ENCODE results near the gene ADAM12.

Gene ADAM12

DNA sequence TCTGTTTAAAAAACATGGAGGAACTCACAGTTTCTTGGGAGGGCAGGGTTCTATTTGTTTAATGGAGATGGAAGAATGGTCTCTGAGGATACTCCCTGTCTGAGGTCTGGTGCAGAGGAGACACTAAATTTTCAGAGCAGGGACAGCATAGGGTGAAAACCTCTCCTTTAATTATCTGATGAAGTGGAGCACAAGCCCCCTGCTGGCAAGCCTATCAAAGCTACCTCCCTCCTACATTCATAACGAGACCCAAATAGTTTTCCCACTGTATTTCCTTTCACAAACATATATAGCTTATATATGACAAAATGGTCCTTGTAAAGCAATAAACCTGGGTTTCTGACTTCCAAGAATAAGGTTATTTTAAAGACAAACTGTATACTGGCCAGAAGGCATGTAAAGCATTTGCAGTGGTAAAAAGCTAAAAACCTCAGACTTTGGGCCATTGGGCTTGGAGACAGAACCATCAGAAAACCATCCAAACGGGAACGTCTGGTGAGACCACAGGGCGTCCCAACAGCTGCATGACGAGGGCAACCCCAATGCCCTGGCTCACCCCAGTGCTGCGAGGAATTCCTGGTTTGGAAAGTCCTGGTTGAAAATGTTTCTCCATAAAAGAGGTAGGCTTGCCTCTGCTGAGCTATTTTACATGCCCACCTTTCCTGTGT lies 290.6 kb downstream of the ADAM12 start:
- H3K9me3 ChIP-seq (ENCODE audit: control insufficient read depth in 2 of 2, low read length in 2 of 2), result peaks cover 0 to under 1% of the 10 kb centered on the region in 2 donors
- H3K27me3 ChIP-seq (ENCODE audit: control insufficient read depth in 1 of 2, insufficient read depth in 2 of 2, low read length in 2 of 2), result peaks cover 0 to 3% of the 10 kb centered on the region in 2 donors
- H3K4me1 ChIP-seq (ENCODE audit: control insufficient read depth, insufficient read depth, low read length), result no peaks in the 10 kb centered on the region
- no peak overlapping the region for H3K4me3 ChIP-seq (ENCODE audit: low read length in 2 of 2)
- no peak overlapping the region for H3K27ac ChIP-seq (ENCODE audit: low read length)
- H3K36me3 ChIP-seq (ENCODE audit: control insufficient read depth in 2 of 2, insufficient read depth in 2 of 2, low read length in 2 of 2), result no peaks in the 10 kb centered on the region
- no peak overlapping the region for H3K9ac ChIP-seq (ENCODE audit: low read length in 2 of 2)

DNA sequence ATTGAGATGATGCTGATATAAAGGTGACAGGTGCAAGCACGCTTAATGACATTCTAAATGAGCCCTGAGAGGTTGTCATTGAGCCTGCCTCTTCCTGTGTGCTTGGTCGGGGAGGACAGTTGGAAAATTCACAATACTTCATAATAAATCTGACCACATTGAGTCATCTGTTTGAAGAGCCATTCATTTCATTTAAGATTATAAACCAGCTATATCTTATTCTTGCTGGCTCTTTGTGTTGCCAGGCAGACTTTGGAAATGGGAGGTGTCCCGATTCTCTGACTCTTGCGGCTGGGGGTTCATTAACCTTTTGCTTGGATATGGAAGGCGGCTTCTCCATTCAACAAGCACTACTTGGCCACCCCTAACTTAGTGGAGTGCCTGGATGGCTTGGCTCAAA lies 293.7 kb downstream of the ADAM12 start:
- Histone ChIP-seq H3K4me1 (ENCODE audit: control insufficient read depth, insufficient read depth, low read length) (no peaks in the 10 kb centered on the region), H3K4me3 (ENCODE audit: low read length in 2 of 2) (no peak overlapping the region), H3K27ac (ENCODE audit: low read length) (no peak overlapping the region), H3K36me3 (ENCODE audit: control insufficient read depth in 2 of 2, insufficient read depth in 2 of 2, low read length in 2 of 2) (no peaks in the 10 kb centered on the region), H3K9me3 (ENCODE audit: control insufficient read depth in 2 of 2, low read length in 2 of 2) (no peaks in the 10 kb centered on the region), H3K9ac (ENCODE audit: low read length in 2 of 2) (no peak overlapping the region), H3K27me3 (ENCODE audit: control insufficient read depth in 1 of 2, insufficient read depth in 2 of 2, low read length in 2 of 2) (peaks cover 0 to 3% of the 10 kb centered on the region in 2 donors)

DNA sequence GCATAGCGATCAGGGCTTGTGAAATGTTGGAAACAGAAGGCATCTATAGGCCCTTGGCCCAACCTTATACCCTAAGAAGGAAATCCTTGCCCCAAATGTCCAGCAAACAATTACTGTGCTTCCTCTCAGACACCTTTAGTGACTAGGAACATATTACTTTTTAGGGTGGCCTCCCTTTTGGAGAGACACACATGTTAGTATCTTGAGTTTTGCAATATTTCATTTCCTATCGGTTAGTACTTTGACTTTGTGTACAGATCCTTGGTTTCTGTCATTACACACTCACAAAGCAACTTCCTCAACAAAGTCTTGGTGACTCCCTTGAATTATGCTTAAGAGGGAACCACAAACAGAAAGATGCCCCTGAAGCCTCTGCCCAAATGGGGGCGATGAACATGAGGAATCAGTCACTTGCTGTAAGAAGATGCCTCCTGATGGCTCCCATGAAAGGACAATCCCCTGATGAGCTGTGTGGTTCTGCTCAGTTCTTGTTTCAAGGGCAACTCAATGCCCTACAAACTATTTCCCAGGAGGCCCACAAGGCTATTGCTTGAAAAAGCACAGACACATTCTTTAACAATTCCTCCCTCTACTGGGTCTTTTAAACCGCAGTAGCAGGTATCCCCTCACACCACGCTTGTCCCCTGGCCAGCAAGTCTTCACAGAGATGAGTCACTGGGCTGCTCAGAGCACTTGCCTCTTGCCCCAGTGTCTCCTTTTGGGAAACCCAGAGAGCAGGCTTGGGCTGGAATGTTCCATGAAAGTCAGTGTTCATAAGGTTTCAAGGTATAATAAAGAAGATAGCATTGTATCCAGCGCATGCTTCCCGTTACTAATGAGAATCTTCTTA lies 295.7 kb downstream of the ADAM12 start:
- Histone ChIP-seq H3K36me3 (ENCODE audit: control insufficient read depth in 2 of 2, insufficient read depth in 2 of 2, low read length in 2 of 2) (no peaks in the 10 kb centered on the region), H3K27ac (ENCODE audit: low read length) (no peak overlapping the region), H3K4me3 (ENCODE audit: low read length in 2 of 2) (no peak overlapping the region), H3K27me3 (ENCODE audit: control insufficient read depth in 1 of 2, insufficient read depth in 2 of 2, low read length in 2 of 2) (peaks cover 0 to 3% of the 10 kb centered on the region in 2 donors), H3K9ac (ENCODE audit: low read length in 2 of 2) (no peak overlapping the region), H3K9me3 (ENCODE audit: control insufficient read depth in 2 of 2, low read length in 2 of 2) (no peaks in the 10 kb centered on the region), H3K4me1 (ENCODE audit: control insufficient read depth, insufficient read depth, low read length) (no peaks in the 10 kb centered on the region)

DNA sequence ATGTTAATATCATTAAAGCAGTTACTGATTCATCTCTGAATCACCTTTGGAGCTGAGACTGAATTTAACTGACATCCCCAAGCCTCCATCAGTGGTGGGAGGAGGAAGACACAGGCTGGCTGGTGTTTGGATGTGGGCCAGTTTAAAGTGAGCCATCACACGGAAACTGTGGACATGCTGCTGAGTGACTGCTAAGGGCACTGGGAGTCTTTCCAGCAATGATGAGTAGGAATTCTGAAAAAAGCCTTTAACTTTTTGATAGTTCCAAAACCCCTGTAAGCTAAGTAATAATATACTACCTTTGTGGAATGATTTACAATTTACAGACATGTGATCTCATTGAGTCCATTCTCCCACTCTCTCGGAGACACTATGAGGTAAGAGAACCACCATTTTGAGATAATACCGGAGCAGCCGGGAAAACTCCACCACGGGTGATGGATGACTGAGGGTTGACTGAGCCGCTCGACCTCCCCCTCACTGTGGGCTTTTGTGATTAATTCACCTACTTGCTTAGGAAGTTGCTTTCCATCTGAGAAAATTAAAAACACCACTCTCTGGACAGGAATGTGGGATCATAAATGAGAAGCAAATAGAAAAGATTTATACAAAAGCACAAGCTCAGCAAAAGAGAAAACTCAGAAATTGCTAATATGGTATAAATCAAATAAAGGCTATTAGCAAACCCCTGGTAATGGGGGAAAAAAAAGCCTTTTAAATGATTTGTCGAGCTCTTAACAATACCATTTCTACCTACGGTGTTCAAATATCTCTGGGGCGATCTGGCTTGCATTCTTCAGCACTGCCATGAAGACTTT lies 297.2 kb downstream of the ADAM12 start:
- Histone ChIP-seq H3K4me1 (ENCODE audit: control insufficient read depth, insufficient read depth, low read length) (no peaks in the 10 kb centered on the region), H3K9ac (ENCODE audit: low read length in 2 of 2) (no peak overlapping the region), H3K27ac (ENCODE audit: low read length) (no peak overlapping the region)

DNA sequence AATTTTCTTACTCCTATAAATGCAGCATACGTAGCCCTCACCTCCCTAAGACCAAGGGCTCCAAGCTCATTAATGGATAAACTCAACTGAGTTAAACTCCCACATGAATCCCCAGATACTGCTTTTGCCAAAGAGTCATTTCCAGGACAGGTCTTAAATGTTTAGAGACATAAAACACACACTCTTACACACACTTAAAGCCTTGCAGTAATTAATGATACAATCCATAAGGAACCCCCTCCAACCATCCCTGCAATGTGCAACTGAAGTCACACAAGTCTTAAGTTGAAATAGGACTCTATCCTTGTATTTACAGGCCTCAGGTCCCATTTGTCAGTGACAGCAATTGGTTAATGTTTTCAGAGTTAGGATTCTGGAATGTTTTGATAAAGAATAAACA lies 297.8 kb downstream of the ADAM12 start:
- Histone ChIP-seq H3K36me3 (ENCODE audit: control insufficient read depth in 2 of 2, insufficient read depth in 2 of 2, low read length in 2 of 2) (no peaks in the 10 kb centered on the region), H3K27ac (ENCODE audit: low read length) (no peak overlapping the region), H3K4me3 (ENCODE audit: low read length in 2 of 2) (no peak overlapping the region), H3K27me3 (ENCODE audit: control insufficient read depth in 1 of 2, insufficient read depth in 2 of 2, low read length in 2 of 2) (no peaks in the 10 kb centered on the region), H3K9me3 (ENCODE audit: control insufficient read depth in 2 of 2, low read length in 2 of 2) (no peaks in the 10 kb centered on the region), H3K4me1 (ENCODE audit: control insufficient read depth, insufficient read depth, low read length) (no peaks in the 10 kb centered on the region), H3K9ac (ENCODE audit: low read length in 2 of 2) (no peak overlapping the region)

More for the DNA sequence above, 297.2 kb downstream of the ADAM12 start:
- H3K27me3 ChIP-seq (ENCODE audit: control insufficient read depth in 1 of 2, insufficient read depth in 2 of 2, low read length in 2 of 2), result no peaks in the 10 kb centered on the region
- no peaks in the 10 kb centered on the region for H3K9me3 ChIP-seq (ENCODE audit: control insufficient read depth in 2 of 2, low read length in 2 of 2)
- H3K4me3 ChIP-seq (ENCODE audit: low read length in 2 of 2), result no peak overlapping the region
- no peaks in the 10 kb centered on the region for H3K36me3 ChIP-seq (ENCODE audit: control insufficient read depth in 2 of 2, insufficient read depth in 2 of 2, low read length in 2 of 2)

DNA sequence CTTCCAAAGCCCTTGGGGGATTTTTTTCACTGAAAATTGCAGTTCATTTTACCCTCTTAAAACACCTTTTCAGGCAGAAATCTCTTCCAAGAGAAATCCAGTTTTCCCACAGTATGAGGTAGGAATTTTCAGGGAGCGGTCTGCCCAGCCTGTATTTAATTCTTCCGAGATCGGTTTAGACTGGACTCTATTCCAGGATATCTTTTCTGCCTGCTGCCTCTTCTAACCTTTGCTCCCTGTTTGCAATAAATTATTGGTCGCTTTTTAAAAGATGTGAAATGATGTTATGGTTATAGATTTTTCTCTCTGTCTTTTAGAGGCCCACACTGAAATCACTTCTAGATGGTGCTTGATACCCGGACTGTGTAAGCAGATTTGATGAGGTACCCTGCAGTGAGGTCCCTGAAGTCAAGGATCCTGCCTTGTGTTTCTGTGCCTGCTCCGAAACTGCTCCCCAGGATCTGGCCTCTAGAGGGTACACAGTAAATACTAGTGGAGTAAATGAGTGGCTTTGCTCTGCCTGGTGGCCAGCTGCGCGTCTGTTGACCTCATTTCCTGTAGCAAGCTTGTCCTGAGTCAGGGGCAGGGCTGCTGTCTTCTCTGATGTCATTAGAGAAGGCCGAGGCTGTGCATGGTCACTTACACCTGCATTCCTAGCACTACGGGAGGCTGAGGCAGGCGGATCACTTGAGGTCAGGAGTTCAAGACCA lies 300.3 kb downstream of the ADAM12 start:
- no peak overlapping the region for H3K4me3 ChIP-seq (ENCODE audit: low read length in 2 of 2)
- peaks cover 0 to 2% of the 10 kb centered on the region in 2 donors for H3K27me3 ChIP-seq (ENCODE audit: control insufficient read depth in 1 of 2, insufficient read depth in 2 of 2, low read length in 2 of 2)
- no peaks in the 10 kb centered on the region for H3K36me3 ChIP-seq (ENCODE audit: control insufficient read depth in 2 of 2, insufficient read depth in 2 of 2, low read length in 2 of 2)
- H3K9me3 ChIP-seq (ENCODE audit: control insufficient read depth in 2 of 2, low read length in 2 of 2), result no peaks in the 10 kb centered on the region
- H3K27ac ChIP-seq (ENCODE audit: low read length), result no peak overlapping the region
- H3K4me1 ChIP-seq (ENCODE audit: control insufficient read depth, insufficient read depth, low read length), result no peaks in the 10 kb centered on the region
- no peak overlapping the region for H3K9ac ChIP-seq (ENCODE audit: low read length in 2 of 2)

DNA sequence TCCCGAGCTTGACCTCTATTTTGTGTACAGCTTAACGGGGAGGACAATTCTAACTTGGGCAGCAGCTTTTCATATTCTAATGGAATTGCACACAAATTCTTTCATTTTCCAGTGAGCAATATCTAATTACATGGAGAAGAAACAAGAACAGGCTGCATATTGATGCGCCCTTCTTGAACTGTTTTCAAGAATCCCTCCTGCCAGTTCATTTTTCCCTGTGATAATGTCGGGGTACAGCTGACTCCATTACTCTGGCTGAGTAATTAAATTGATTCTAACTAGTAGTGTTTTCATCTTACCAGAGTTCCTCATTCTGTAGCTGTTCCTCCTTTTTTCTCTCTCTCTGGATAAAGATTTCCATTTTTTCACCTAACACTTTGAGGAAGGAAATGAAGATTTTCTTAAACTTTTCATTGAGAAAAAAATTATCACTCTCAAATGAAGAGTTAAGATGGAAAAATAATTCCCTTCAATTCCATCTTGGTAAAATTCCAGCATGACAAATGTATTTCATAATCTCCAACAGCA lies 301.1 kb downstream of the ADAM12 start:
- Histone ChIP-seq H3K9ac (ENCODE audit: low read length in 2 of 2) (no peak overlapping the region), H3K27me3 (ENCODE audit: control insufficient read depth in 1 of 2, insufficient read depth in 2 of 2, low read length in 2 of 2) (peaks cover 0 to 2% of the 10 kb centered on the region in 2 donors), H3K27ac (ENCODE audit: low read length) (no peak overlapping the region), H3K9me3 (ENCODE audit: control insufficient read depth in 2 of 2, low read length in 2 of 2) (no peaks in the 10 kb centered on the region), H3K4me1 (ENCODE audit: control insufficient read depth, insufficient read depth, low read length) (no peaks in the 10 kb centered on the region), H3K4me3 (ENCODE audit: low read length in 2 of 2) (no peak overlapping the region), H3K36me3 (ENCODE audit: control insufficient read depth in 2 of 2, insufficient read depth in 2 of 2, low read length in 2 of 2) (no peaks in the 10 kb centered on the region)

DNA sequence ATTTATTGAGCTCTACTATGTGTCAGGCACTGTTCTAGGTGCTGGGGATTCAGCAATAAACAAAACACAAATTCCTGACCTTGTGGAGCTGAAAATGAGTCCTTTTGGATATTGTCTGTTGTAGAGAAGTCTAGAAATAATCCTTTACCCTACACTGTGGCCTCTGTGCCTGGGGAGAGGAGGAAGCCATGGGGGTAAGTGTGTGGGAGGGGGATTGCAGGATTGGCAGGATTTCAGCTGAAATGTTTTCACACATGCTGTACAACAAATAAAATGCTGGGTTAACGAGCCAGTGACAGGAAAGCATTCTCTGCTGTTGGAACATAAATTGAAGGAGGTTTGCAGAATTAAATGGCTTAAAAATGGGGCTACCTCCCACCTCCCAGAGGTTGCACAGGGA lies 302.5 kb downstream of the ADAM12 start:
- H3K27ac ChIP-seq (ENCODE audit: low read length), result no peak overlapping the region
- peaks cover 0 to 4% of the 10 kb centered on the region in 2 donors for H3K27me3 ChIP-seq (ENCODE audit: control insufficient read depth in 1 of 2, insufficient read depth in 2 of 2, low read length in 2 of 2)
- H3K9me3 ChIP-seq (ENCODE audit: control insufficient read depth in 2 of 2, low read length in 2 of 2), result no peaks in the 10 kb centered on the region
- no peak overlapping the region for H3K4me3 ChIP-seq (ENCODE audit: low read length in 2 of 2)
- H3K4me1 ChIP-seq (ENCODE audit: control insufficient read depth, insufficient read depth, low read length), result no peaks in the 10 kb centered on the region
- H3K9ac ChIP-seq (ENCODE audit: low read length in 2 of 2), result no peak overlapping the region
- H3K36me3 ChIP-seq (ENCODE audit: control insufficient read depth in 2 of 2, insufficient read depth in 2 of 2, low read length in 2 of 2), result no peaks in the 10 kb centered on the region

DNA sequence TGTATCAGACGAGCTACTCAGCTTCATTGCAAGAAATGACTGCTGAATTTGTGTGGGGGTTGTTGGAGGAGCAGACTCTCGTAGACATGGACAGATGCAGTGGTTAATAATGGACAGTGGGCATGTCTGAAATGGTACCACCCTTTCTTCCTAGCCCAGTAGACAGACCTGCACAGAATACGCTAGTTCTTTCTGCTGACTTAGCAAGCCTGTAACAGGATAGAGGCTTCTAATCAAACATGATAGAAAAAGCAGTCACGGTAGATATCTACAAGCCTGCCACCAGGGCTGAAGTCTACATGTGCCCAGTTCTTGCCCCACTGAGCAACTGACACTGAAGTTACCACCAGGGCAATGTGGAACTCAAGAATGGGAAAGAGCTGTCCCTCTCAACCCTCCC lies 303.9 kb downstream of the ADAM12 start:
- H3K27ac ChIP-seq (ENCODE audit: low read length), result no peak overlapping the region
- H3K9me3 ChIP-seq (ENCODE audit: control insufficient read depth in 2 of 2, low read length in 2 of 2), result no peaks in the 10 kb centered on the region
- H3K9ac ChIP-seq (ENCODE audit: low read length in 2 of 2), result no peak overlapping the region

DNA sequence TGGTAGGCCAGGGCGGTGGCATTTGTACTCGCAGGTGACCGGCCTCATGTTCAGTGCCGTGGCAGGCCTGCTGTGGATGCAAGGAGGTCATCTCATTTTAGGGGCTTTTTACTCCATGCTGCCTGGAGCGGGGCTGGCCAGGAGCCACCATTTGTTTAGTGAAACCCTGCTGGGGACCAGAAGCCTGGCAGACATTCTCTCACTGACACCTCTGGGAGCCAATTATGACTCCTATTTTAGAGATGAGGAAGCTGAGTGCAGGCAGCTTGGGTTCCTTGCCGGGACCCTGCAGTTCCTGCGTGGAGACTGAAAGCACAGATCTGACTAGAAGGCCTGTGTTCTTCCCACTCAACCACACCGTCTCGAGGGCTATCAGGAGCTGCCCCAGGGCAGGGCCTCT lies 305.3 kb downstream of the ADAM12 start:
- no peaks in the 10 kb centered on the region for H3K9me3 ChIP-seq (ENCODE audit: control insufficient read depth in 2 of 2, low read length in 2 of 2)
- no peak overlapping the region for H3K27ac ChIP-seq (ENCODE audit: low read length)
- no peaks in the 10 kb centered on the region for H3K4me1 ChIP-seq (ENCODE audit: control insufficient read depth, insufficient read depth, low read length)
- no peak overlapping the region for H3K9ac ChIP-seq (ENCODE audit: low read length in 2 of 2)
- no peaks in the 10 kb centered on the region for H3K36me3 ChIP-seq (ENCODE audit: control insufficient read depth in 2 of 2, insufficient read depth in 2 of 2, low read length in 2 of 2)
- peaks cover 0 to 4% of the 10 kb centered on the region in 2 donors for H3K27me3 ChIP-seq (ENCODE audit: control insufficient read depth in 1 of 2, insufficient read depth in 2 of 2, low read length in 2 of 2)
- H3K4me3 ChIP-seq (ENCODE audit: low read length in 2 of 2), result no peak overlapping the region

More for the DNA sequence above, 303.9 kb downstream of the ADAM12 start:
- H3K36me3 ChIP-seq (ENCODE audit: control insufficient read depth in 2 of 2, insufficient read depth in 2 of 2, low read length in 2 of 2), result no peaks in the 10 kb centered on the region
- no peaks in the 10 kb centered on the region for H3K4me1 ChIP-seq (ENCODE audit: control insufficient read depth, insufficient read depth, low read length)
- peaks cover 0 to 4% of the 10 kb centered on the region in 2 donors for H3K27me3 ChIP-seq (ENCODE audit: control insufficient read depth in 1 of 2, insufficient read depth in 2 of 2, low read length in 2 of 2)
- H3K4me3 ChIP-seq (ENCODE audit: low read length in 2 of 2), result no peak overlapping the region

Data from stomach smooth muscle (tissue), 2 donors.